ENCODE measurements around the gene PROC.

GRCh38 chr2:127407661-127408003 is 10.6 kb upstream of the PROC start:
- TF ChIP-seq EZH2 (IDR thresholded peaks at IDR 0.05), result no peak
- TF ChIP-seq POLR2AphosphoS5 (IDR thresholded peaks at IDR 0.05; ENCODE audit: borderline replicate concordance, low read depth, low read length), result no peak; the same call in 1 of the 2 replicates
